GM13977 (cell line): ENCODE results near the gene CARD8.

ENCODE experiments used
- DNase-seq: peaks from one replicate; pipeline ENCODE4 v3.0.0; 2012; ENCODE audit warnings: low spot score
- in situ Hi-C: fragments of 300-500 bp; cut with MboI; formaldehyde crosslinking; loops from one replicate; pipeline ENCODE4 v1.12.0; 2022; ENCODE audit warnings: low sequenced_read_pairs, low pct_unique_long_range_greater_than_20kb, mixed read lengths, inconsistent platforms; ENCODE audit not compliant: unreplicated experiment
- TF ChIP-seq, protein P1 (sequence below): IDR thresholded peaks from 2 replicates; pipeline ENCODE4 v1.5.1; 2012; ENCODE audit warnings: mild to moderate bottlenecking, control low read depth; ENCODE audit not compliant: insufficient read depth; ENCODE audit errors: extremely low read depth, missing control alignments

Gene CARD8

DNA sequence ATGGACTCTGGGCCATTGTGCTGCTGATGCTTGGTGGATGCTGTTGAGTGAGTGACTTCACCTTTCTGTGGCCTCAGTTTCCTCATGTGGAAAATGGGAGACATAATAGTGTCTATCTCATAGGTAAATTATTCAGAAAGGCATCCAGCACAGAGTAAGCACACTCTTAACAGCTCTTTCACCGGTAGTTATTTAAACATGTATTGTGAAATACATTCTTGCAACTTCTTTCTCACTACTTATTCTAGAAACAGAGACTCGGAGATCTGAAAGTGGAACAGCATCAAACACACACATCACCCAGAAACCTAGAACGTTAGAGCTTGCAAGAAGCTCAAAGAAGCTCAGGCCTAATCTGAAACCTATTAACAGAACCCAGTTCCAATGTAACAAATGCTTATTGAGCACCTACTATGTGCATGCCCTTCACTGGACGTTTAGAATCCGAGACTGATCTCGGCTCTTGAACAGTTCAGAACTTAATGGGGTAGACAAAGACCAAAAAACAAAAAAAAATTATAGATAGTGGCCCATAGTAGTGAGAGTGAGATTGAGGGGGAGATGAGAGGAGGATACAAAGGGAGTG is 81.2 kb downstream of the CARD8 start:
- TF ChIP-seq, protein P1, sequence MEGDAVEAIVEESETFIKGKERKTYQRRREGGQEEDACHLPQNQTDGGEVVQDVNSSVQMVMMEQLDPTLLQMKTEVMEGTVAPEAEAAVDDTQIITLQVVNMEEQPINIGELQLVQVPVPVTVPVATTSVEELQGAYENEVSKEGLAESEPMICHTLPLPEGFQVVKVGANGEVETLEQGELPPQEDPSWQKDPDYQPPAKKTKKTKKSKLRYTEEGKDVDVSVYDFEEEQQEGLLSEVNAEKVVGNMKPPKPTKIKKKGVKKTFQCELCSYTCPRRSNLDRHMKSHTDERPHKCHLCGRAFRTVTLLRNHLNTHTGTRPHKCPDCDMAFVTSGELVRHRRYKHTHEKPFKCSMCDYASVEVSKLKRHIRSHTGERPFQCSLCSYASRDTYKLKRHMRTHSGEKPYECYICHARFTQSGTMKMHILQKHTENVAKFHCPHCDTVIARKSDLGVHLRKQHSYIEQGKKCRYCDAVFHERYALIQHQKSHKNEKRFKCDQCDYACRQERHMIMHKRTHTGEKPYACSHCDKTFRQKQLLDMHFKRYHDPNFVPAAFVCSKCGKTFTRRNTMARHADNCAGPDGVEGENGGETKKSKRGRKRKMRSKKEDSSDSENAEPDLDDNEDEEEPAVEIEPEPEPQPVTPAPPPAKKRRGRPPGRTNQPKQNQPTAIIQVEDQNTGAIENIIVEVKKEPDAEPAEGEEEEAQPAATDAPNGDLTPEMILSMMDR: no peak
- in situ Hi-C loops: no loop called here
- DNase-seq: no peak

DNA sequence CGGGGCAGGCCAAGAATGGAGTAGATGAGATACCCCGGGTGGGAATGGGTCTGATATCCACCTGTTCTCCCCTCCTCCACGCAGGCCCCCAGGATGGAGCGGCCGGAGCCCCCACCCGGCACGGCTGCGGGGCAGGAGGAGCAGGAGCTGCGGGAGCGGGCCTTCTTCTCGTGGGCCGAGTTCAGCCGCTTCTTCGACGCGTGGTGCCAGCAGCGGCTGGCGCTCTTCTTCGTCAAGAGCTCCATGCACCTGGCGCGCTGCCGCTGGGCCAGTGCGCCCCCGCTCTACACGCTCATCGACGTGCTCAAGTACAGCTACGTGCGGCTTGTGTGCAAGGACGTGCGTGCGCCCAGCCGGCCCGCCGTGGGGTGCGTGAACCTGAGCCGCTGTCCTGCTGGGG is 84.0 kb downstream of the CARD8 start:
- no peak for DNase-seq
- in situ Hi-C loops: no loop called here
- TF ChIP-seq, protein P1: no peak

DNA sequence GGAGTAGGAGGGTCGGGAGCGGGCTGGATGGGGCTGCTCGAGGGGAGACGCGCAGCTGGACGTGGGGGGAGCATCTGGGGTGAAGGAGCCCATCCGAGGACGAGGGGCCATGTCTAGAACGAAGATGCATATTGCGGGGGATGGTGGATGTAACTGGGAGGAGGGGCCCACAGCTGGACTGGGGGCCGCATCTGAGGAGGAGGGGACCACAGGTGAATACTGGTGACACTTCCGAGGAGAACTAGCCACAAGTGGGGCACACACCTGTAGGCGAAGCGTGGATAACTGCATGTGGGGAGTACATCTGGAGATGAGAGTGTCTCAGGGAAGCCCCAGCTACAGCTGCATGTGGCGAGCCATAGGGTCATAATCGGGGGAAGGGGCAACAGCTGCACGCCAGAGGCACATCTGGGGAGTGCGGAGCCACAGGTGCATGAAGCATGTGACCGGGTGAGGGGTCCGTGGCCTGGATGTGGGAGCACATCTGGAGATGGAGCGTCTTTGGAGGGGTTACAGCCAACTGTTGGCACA is 84.8 kb downstream of the CARD8 start:
- DNase-seq: no peak
- in situ Hi-C loops: no loop called here

DNA sequence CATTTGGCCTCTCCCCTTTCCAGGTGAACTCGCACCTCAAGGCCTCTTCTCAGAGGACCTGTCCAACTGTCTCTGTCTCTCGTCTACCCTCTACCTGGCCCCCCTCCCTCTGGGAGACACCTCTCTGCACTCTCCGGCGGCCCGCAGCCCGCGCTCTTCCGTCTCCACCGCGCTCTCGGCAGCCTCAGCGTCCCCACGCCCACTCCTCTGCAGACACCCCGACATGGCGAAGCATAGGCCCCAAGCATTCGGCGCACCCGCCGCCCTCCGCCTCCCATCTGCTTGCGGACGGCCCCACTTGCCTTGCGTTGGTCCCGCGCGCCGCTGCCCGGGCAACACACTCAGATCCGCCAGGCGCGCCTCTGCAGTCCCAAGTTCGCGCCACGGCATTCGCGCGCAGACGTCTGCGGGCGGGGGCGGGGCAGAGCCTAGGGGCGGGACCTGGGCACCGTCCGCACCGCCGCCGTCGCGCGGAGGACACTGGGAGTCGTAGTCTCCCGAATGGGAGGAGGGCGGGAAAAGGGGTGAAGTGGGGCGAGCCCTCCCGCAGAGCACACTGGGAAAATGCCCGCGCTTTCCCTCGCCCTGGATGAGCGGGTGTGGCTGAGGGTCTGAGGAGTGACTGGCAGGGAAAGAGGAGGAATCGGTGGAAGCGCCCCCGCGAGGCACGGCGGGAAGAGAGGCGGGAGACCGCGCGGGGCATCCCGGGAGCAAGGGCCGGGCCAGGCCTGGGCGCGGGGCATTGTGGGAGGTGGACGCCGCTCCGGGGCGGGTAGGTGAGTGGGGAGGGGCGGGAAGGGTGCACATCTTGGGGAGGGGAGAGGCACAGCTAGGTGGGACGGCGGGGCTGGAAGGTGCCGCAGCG is 85.5 kb downstream of the CARD8 start, which contains the start of the genes LIG1 and ZSWIM9:
TSS of gene LIG1 (minus strand) at position 406 of the 865 bp plus-strand sequence. CDS start 4,778 bp downstream, outside the sequence.
TSS of gene ZSWIM9 (plus strand) at position 742 of the 865 bp plus-strand sequence. CDS start 1,123 bp downstream, outside the sequence.
- in situ Hi-C loops: no loop called here
- peak; percentile 97 for DNase-seq

More for the DNA sequence above, 84.8 kb downstream of the CARD8 start:
- TF ChIP-seq, protein P1: no peak

DNA sequence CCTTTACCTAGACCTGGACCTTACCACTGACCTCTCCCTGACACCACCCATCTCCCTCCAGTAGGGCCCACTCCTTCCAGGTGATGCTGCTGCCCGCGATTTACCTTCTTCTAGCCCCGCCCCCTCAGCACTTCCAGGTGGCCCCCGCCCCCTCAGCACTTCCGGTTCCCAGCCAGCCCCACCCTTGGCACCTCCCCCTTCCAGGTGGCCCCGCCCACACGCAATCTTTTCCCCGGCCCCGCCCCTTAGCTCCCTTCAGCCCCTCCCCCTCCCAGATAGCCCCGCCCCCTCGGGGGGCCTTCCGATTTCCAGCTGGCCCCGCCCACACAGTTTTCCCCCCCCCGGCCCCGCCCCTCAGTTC is 86.2 kb downstream of the CARD8 start:
- DNase-seq: peak; percentile 95
- in situ Hi-C loops: no loop called here
- TF ChIP-seq, protein P1: no peak

More for the DNA sequence above, 85.5 kb downstream of the CARD8 start, which contains the start of the genes LIG1 and ZSWIM9:
- TF ChIP-seq, protein P1: peak; percentile 4

DNA sequence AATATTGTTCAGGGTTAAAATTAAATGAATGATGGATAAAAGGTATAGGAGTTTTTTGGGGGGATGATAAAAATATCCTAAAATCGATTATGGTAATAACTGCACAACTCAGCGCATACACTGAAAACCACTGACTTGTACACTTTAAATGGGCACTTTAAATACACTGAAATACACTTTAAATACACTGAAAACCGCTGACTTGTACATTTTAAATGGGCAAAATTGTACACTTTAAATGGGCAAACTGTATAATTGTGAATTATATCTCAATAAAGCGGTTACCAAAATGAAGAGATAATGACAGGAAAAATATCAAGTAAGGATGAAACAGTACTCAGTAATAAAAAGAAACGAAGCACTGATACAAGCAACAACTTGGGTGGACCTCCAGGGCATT is 87.0 kb downstream of the CARD8 start:
- no peak for DNase-seq
- in situ Hi-C loops: no loop called here
- TF ChIP-seq, protein P1: no peak
